BLaER1 treated with 17β-estradiol and CSF1 and Interleukin-3, amounts not matched to agents 10 nM and 100 nM (cell line): Measurements from ENCODE around the gene PAQR7.
A peak's percentile ranks its signal among the peaks of the same experiment; 100 is the strongest.

Source experiments
- H3K27ac ChIP-seq, 11 experiments: shearing (Covaris generic); formaldehyde crosslinking; 2 replicates each; pipeline ENCODE4 v1.8.1; 2022
- H3K27me3 ChIP-seq, 11 experiments: shearing (Covaris generic); formaldehyde crosslinking; 2 replicates each; pipeline ENCODE4 v1.8.1; 2022
- H3K36me3 ChIP-seq, 11 experiments: shearing (Covaris generic); formaldehyde crosslinking; 2 replicates each; pipeline ENCODE4 v1.8.1; 2022
- H3K4me1 ChIP-seq, 10 experiments: shearing (Covaris generic); formaldehyde crosslinking; 2 replicates each; pipeline ENCODE4 v1.8.1; 2022
- H3K4me2 ChIP-seq, 11 experiments: shearing (Covaris generic); formaldehyde crosslinking; 2 replicates each; pipeline ENCODE4 v1.8.1; 2022
- H3K4me3 ChIP-seq, 10 experiments: shearing (Covaris generic); formaldehyde crosslinking; 2 replicates each; pipeline ENCODE4 v1.8.1; 2022
- H3K9ac ChIP-seq, 11 experiments: shearing (Covaris generic); formaldehyde crosslinking; 2 replicates each; pipeline ENCODE4 v1.8.1; 2022
- H3K9me3 ChIP-seq, 11 experiments: shearing (Covaris generic); formaldehyde crosslinking; replicated peaks in 1 of 11; 2 replicates each; pipeline ENCODE4 v1.8.1; 2022
- H4K20me1 ChIP-seq, 11 experiments: shearing (Covaris generic); formaldehyde crosslinking; 2 replicates each; pipeline ENCODE4 v1.8.1; 2022
- Cebpa-rat ChIP-seq, 11 experiments: shearing (Covaris generic); IDR thresholded peaks; 2 replicates each; pipeline ENCODE4 v1.8.1; 2022

The PAQR7 gene

DNA sequence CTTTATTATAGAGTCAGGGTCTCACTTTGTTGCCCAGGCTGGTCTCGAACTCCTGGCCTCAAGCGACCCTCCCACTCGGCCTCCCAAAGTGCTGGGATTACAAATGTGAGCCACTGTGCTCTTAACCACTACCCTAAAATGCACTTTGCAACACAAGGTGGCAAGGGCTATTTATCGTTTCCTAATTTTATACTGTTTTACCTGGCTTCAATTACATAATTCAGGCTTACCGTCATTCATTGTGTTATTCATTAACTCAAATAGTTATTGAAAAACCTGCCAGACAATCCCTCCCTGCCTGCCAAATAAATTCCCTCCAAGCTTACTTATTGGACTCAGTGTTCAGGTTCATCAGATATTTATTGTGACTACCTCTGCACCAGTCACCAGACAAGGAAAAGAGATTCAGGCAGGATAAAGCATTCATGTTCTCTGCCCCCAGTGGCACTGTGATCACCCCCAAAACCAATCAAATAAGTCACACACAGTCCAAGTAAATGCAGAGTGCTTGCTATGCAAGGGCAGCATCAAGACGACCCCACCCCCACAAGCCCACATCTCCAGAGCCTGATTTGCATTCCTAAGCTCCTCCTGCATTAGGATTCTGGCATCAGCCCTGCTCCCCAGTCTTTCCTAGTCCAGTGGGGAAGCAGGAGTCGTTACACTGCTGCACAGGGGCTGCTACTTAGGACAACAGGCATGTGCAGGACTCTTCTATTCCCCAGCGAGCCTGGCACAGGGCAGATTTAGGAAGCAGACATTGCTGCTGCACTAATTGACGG is 8.1 kb downstream of the PAQR7 start:
- Histone ChIP-seq H3K27me3 (no peaks in the 10 kb centered on the region), H3K27ac (no peak overlapping the region), H3K9me3 (no peaks in the 10 kb centered on the region), H3K4me3 (no peak overlapping the region), H3K4me2 (0 out of 22 replicates have a peak overlapping the region, but pooled peaks of 1 of the 11 experiments have one; percentile 2), H3K4me1 (peaks cover 26 to 44% (median 34%) of the 10 kb centered on the region in 10 experiments), H4K20me1 (no peaks in the 10 kb centered on the region), H3K9ac (no peak overlapping the region), H3K36me3 (peaks cover 0 to 32% (median 10%) of the 10 kb centered on the region in 11 experiments; a peak in 10 of 22 replicates)
- no peak for TF ChIP-seq Cebpa-rat (IDR thresholded peaks at IDR 0.05)

DNA sequence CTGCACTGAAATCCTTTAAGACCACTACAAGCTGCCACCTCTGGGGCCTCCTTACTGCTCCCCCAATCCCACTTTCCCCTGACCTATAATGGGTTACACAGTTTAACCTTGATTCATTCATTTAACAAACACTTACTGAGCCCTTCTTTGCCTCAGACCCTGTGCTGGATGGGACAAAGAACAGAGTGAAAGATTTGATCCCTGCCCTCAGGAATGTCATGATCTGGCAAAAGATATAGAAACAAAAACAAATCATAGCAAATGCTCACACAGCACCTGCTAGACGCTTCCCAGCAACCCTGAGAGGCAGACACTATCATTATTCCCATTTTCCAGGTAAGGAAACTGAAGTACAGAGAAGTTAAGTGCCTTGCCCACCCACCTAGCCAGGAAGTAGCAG is 9.2 kb downstream of the PAQR7 start:
- no peak overlapping the region for H3K9ac ChIP-seq
- no peaks in the 10 kb centered on the region for H3K9me3 ChIP-seq
- H3K27ac ChIP-seq = no peak overlapping the region
- H3K4me1 ChIP-seq = peaks cover 26 to 44% (median 34%) of the 10 kb centered on the region in 10 experiments
- TF ChIP-seq Cebpa-rat (IDR thresholded peaks at IDR 0.05) = no peak
- peaks cover 0 to 36% (median 10%) of the 10 kb centered on the region in 11 experiments; a peak in 10 of 22 replicates for H3K36me3 ChIP-seq
- no peaks in the 10 kb centered on the region for H3K27me3 ChIP-seq
- H4K20me1 ChIP-seq = no peaks in the 10 kb centered on the region
- H3K4me3 ChIP-seq = no peak overlapping the region
- H3K4me2 ChIP-seq = no peak overlapping the region

DNA sequence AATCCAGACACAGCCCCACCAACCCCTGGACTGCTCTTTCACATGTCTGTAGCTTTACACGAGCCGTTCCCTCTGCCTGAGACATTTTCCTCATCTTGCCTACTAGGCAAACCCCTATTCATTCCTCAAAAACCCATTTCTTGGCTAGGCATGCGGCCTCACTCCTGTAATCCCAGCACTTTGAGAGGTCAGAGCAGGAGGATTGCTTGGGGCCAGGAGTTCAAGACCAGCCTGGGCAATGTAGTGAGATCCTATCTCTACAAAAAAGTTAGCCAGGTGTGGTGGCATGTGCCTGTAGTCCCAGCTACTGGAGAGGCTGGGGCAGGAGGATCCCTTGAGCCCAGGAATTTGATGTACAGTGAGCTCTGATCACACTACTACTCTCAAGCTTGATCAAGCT is 11.1 kb downstream of the PAQR7 start:
- H3K27ac ChIP-seq = peak overlapping the region in 3 of 11 experiments; percentile 2 to 93 (median 10); a peak in 1 of 22 replicates
- H3K4me3 ChIP-seq = no peak overlapping the region

DNA sequence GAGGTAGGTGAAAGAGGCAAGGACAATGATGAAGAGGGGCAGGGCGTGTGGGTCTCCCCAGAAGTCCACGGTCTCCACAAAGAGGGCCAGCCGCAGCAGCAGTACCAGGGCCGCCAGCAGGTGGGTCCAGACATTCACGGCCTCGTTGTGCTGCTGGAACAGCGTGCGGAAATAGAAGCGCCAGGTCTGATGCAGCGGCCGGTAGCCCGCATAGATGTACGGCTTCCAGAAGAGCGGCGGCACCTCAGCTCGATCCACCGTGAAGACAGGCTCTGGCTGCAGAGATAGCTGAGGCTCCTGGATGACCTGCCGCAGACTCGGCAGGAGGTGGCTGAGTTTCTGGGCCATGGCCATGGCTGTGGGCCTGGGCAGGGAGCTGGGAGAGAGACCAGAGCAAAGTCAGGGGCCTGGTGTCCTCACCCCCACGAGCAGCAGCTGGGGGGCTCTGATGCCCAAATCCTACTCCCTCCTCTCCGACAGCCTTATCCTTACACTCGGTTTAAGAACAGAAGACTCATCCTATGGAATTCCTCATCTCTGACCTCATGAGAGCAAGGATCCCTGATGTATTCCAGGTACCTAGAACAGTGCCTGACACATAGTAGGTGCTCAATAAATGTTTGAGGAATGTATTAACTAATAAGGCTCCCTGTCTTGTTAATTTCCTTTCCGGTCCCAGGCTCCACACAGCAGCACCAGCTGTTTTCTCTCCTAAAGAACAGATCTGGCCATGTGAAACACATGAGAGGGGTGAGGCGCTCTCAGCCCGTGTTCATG is 11.8 kb downstream of the PAQR7 start:
- no peaks in the 10 kb centered on the region for H4K20me1 ChIP-seq
- H3K9ac ChIP-seq = no peak overlapping the region
- no peaks in the 10 kb centered on the region for H3K27me3 ChIP-seq
- H3K9me3 ChIP-seq = no peaks in the 10 kb centered on the region
- H3K4me1 ChIP-seq = peaks cover 32 to 44% (median 36%) of the 10 kb centered on the region in 10 experiments
- H3K4me2 ChIP-seq = no peak overlapping the region; a peak in 1 of 22 replicates
- H3K36me3 ChIP-seq = peaks cover 0 to 20% (median 10%) of the 10 kb centered on the region in 11 experiments; a peak in 10 of 22 replicates
- H3K4me3 ChIP-seq = no peak overlapping the region
- H3K27ac ChIP-seq = peak overlapping the region in 5 of 11 experiments; percentile 2 to 96 (median 92); a peak in 5 of 22 replicates
- no peak for TF ChIP-seq Cebpa-rat (IDR thresholded peaks at IDR 0.05)

More for the DNA sequence above, 11.1 kb downstream of the PAQR7 start:
- Histone ChIP-seq H3K9me3 (no peaks in the 10 kb centered on the region), H3K27me3 (no peaks in the 10 kb centered on the region), H3K36me3 (peaks cover 0 to 25% (median 10%) of the 10 kb centered on the region in 11 experiments; a peak in 10 of 22 replicates), H3K4me1 (peaks cover 29 to 41% (median 33%) of the 10 kb centered on the region in 10 experiments), H3K9ac (no peak overlapping the region), H3K4me2 (no peak overlapping the region), H4K20me1 (no peaks in the 10 kb centered on the region)
- no peak for TF ChIP-seq Cebpa-rat (IDR thresholded peaks at IDR 0.05)

DNA sequence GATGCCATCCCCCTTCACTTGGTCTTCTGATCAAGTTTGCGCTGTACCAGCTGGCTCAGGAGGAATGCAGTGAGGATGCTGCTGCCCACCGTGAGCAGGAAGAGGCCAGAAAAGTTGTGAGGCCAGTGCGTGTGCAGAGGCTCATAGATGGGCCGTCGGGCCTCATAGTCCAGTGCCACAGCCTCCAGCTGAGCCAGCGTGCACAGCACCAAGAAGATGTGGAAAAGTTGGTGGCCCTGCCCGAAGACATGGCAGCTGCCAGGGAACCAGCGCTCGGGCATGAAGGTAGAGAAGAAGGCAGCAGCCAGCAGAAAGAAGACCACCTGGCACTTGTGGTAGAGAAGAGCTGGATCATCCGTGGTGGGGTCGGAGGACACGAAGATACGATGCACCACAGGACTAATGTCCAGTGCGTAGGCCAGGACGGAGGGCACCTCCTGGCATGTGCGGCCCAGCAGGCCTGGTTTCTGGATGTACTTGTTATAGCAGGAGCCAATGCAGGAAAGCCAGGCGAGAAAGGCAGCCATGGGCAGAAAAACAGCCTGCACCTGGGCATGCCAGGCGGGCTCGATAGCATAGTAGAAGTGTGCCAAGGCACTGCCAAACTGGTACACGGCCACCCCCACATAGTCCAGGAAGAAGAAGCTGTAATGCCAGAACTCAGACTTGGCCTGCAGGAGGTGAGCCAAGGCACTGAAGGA is 12.6 kb downstream of the PAQR7 start:
- H3K27me3 ChIP-seq = no peaks in the 10 kb centered on the region
- H3K4me3 ChIP-seq = no peak overlapping the region
- peaks cover 37 to 50% (median 42%) of the 10 kb centered on the region in 10 experiments for H3K4me1 ChIP-seq
- H3K27ac ChIP-seq = peak overlapping the region in 9 of 11 experiments; percentile 88 to 98 (median 93); a peak in 19 of 22 replicates
- peak overlapping the region in 7 of 11 experiments; percentile 88 to 96 (median 95); a peak in 12 of 22 replicates for H3K4me2 ChIP-seq
- peak overlapping the region in 1 of 11 experiments; percentile 88; a peak in 1 of 22 replicates for H3K9ac ChIP-seq
- H3K9me3 ChIP-seq = no peaks in the 10 kb centered on the region
- no peaks in the 10 kb centered on the region for H4K20me1 ChIP-seq
- peaks cover 0 to 20% (median 10%) of the 10 kb centered on the region in 11 experiments; a peak in 10 of 22 replicates for H3K36me3 ChIP-seq
- no peak for TF ChIP-seq Cebpa-rat (IDR thresholded peaks at IDR 0.05)

DNA sequence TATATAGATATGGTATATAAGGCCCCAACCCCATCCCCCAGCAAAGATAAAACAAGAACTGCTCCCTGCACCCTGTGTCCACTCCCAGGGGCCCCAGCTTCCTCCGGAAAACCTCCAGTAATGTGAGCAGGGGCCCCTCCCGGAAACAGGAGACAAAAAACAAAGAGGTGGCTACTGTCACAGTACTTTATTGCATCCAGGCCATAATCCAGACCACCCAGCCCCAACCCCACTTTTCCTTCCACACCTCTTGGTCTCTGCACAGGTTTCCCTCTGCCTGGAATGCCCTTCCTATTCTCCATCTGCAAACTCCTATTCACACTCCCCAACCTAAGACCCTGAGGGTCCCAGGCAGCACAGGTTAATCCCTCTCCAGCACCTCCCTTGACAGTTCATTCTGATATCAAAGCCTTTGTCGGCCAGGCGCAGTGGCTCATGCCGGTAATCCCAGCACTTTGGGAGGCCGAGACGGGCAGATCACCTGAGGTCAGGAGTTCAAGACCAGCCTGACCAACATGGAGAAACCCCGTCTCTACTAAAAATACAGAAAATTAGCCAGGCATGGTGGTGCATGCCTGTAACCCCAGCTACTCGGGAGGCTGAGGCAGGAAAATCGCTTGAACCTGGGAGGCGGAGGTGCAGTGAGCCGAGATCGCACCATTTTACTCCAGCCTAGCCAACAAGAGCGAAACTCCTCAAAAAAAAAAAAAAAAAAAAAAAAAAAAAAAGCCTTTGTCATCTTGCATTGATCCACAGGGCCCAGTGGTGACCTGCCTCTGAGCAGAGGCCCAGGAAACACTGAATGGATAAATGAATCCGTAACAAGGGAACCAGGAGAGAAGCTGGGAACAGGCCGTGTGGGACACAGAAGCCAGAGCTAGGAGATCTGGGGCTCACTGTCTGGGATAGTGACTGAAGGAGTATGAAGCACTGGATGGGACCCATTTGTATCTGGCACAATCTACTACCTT is 13.9 kb downstream of the PAQR7 start:
- H3K27ac ChIP-seq = peak overlapping the region; percentile 86 to 98 (median 93); a peak in 20 of 22 replicates
- H3K4me1 ChIP-seq = peaks cover 37 to 50% (median 44%) of the 10 kb centered on the region in 10 experiments
- H3K4me2 ChIP-seq = peak overlapping the region; percentile 88 to 98 (median 95)

DNA sequence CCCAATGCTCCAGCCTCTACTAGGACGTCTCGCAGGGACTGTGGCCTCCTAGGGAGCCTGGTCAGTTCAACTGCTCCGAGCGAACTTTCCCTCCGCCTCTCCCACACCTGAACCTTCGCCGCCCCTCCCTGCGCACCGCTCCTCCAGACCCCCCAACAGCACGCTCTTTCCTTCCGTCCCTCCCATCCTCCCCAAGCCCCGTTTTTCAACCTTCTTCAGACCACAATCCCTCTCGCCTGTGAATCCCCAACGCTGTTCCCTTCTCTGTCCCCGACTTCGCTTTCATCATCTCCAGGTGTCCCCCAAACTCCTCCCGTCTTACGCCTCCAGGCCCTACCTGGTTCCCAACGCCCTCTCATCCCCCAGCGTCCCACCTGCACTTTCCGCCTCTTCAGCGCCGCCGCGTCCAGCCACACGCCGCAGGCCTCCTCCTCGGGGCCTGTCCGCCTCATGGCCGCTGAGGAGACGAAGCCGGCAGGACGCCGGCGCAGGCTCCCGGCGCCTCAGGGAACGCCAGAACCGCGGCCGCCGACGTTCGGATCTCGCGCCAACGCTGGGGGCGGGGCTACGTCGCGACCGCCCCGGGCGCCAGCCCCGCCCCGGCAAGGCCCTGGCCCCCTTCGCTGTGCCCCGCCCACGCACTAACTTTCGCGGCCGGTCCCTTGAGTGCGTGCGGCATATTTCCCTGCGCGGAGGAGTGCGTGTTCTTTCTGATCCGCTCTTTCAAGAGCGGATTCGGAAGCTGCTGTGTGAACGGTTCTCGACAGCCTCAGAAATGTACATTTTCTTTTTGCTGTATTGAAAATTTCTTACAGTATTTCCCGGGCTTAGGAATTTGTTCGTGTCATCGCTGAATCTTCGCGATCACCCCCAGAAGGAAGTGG is 16.4 kb downstream of the PAQR7 start, which contains the start of gene AUNIP:
AUNIP (minus strand) TSS at position 552 of the 884 bp plus-strand sequence; CDS start at position 452, 100 bp downstream.
- no peak for TF ChIP-seq Cebpa-rat (IDR thresholded peaks at IDR 0.05)
- H3K9me3 ChIP-seq = no peaks in the 10 kb centered on the region
- H3K27ac ChIP-seq = peak within 1 kb of the TSS; percentile 86 to 98 (median 93)
- peaks cover 37 to 50% (median 46%) of the 10 kb centered on the region in 10 experiments for H3K4me1 ChIP-seq
- peaks cover 0 to 4% (median 0%) of the 10 kb centered on the region in 11 experiments; a peak in 1 of 22 replicates for H4K20me1 ChIP-seq
- peaks cover 0 to 20% (median 10%) of the 10 kb centered on the region in 11 experiments; a peak in 12 of 22 replicates for H3K36me3 ChIP-seq
- no peaks in the 10 kb centered on the region for H3K27me3 ChIP-seq
- H3K4me3 ChIP-seq = peak within 1 kb of the TSS; percentile 56 to 75 (median 70)
- H3K9ac ChIP-seq = peak within 1 kb of the TSS; percentile 81 to 94 (median 88)
- H3K4me2 ChIP-seq = peak within 1 kb of the TSS; percentile 88 to 98 (median 95)

More for the DNA sequence above, 13.9 kb downstream of the PAQR7 start:
- H3K4me3 ChIP-seq = peak overlapping the region; percentile 56 to 75 (median 70); a peak in 17 of 20 replicates
- peak overlapping the region; percentile 70 to 94 (median 88) for H3K9ac ChIP-seq
- no peak for TF ChIP-seq Cebpa-rat (IDR thresholded peaks at IDR 0.05)
- no peaks in the 10 kb centered on the region for H3K9me3 ChIP-seq
- no peaks in the 10 kb centered on the region for H3K27me3 ChIP-seq
- peaks cover 0 to 20% (median 10%) of the 10 kb centered on the region in 11 experiments; a peak in 10 of 22 replicates for H3K36me3 ChIP-seq
- H4K20me1 ChIP-seq = 0 out of 22 replicates have a peak, but pooled peaks cover 0 to 4% (median 0%) of the 10 kb centered on the region in 11 experiments
